ENCODE results near the gene TMEM121B. TPM values are rescaled to one million over a fixed set of nuclear protein-coding genes. Genes with fewer than 3 reads are reported as not detected.

TMEM121B gene
- total RNA-seq, 1 experiment from 2014 or later: 8.1 TPM

- Histone ChIP-seq H3K79me1 (ENCODE audit: insufficient read depth, low read depth, low read length, poor library complexity, severe bottlenecking) (no peaks in the 10 kb centered on the region), H3K14ac (ENCODE audit: insufficient read depth, low read length) (no peak overlapping the region), H4K8ac (replicated peaks; ENCODE audit: insufficient read length, low read depth, low read length) (no peak overlapping the region), H3K4ac (ENCODE audit: low read depth, low read length) (no peak overlapping the region), H3K56ac (ENCODE audit: insufficient read length, low read depth, low read length) (no peak overlapping the region), H3K9ac (ENCODE audit: extremely low read depth, insufficient read length, low read length) (no peak overlapping the region), H3K4me1 (ENCODE audit: insufficient read depth, low read length) (no peaks in the 10 kb centered on the region), H3K4me2 (ENCODE audit: insufficient read depth, insufficient read length, low read length) (no peak overlapping the region), H2BK12ac (ENCODE audit: insufficient read length, low read depth, low read length) (no peak overlapping the region), H4K91ac (ENCODE audit: insufficient read length, low read depth, low read length) (no peak overlapping the region), H3K79me2 (ENCODE audit: insufficient read depth, low read length) (peaks cover 2% of the 10 kb centered on the region; the same call in 1 of the 2 replicates), H2BK5ac (ENCODE audit: insufficient read length, low read length) (no peak overlapping the region), H3K18ac (ENCODE audit: insufficient read length, low read depth, low read length) (no peak overlapping the region), H3K23ac (ENCODE audit: insufficient read length, low read depth, low read length) (no peak overlapping the region), H3K27me3 (ENCODE audit: insufficient read depth, low read length) (no peaks in the 10 kb centered on the region), H3K23me2 (ENCODE audit: insufficient read length, low read depth, low read length, poor library complexity, severe bottlenecking) (no peaks in the 10 kb centered on the region), H4K5ac (ENCODE audit: insufficient read length, low read depth, low read length) (no peak overlapping the region), H2AFZ (ENCODE audit: low read length) (no peak overlapping the region), H4K20me1 (ENCODE audit: control insufficient read depth, insufficient read depth, insufficient read length) (no peaks in the 10 kb centered on the region), H2BK120ac (ENCODE audit: low read depth, low read length, poor library complexity, severe bottlenecking) (no peak overlapping the region), H2BK20ac (ENCODE audit: low read depth, low read length, poor library complexity, severe bottlenecking) (no peak overlapping the region), H3K27ac (ENCODE audit: insufficient read length, low read depth, low read length) (no peak overlapping the region), H3T11ph (ENCODE audit: low read length) (no peak overlapping the region), H3K9me3 (ENCODE audit: control insufficient read depth, low read depth, low read length) (no peaks in the 10 kb centered on the region), H2AK5ac (ENCODE audit: insufficient read length, low read length) (no peak overlapping the region), H2BK15ac (ENCODE audit: low read depth, low read length) (no peak overlapping the region)
- no peak for TF ChIP-seq CTCF (conservative IDR thresholded peaks at IDR 0.05)
- Mint-ChIP-seq H3K36me3 (ENCODE audit: insufficient read depth in 1 of 3, low read depth in 3 of 3) (peaks cover 26 to 72% (median 45%) of the 10 kb centered on the region in 3 experiments), H3K27ac (peak overlapping the region in 1 of 3 experiments; percentile 86; a peak in 1 of 7 replicates), H3K4me1 (no peaks in the 10 kb centered on the region), H3K4me3 (no peak overlapping the region), H3K9me3 (no peaks in the 10 kb centered on the region), H3K27me3 (ENCODE audit: low read depth) (no peaks in the 10 kb centered on the region)
- DNase-seq: no peak
- WGBS (ENCODE audit: extremely low coverage, insufficient read length, low lambda C conversion rate): no CpG with 5 or more reads among the region's 9 CpGs
Measured at GRCh38 chr22:17143101-17143500, 21.9 kb upstream of the TMEM121B start.

Measured in H9 (cell line).